Effector memory CD4-positive, alpha-beta T cell (primary cell): ENCODE results near the gene PTPRN2.
"Not testable (repeated sequence)": the region's sequence is repeated elsewhere in the genome, so short reads cannot be mapped to it uniquely, and the experiment has no call there.

Experiments used
- DNase-seq, 3 donors: peaks; one replicate each; pipeline ENCODE4 v3.0.0-alpha.2; 2020
- H3K27ac ChIP-seq: 2 replicates; pipeline ENCODE4 v1.7.0; 2013; ENCODE audit warnings: mild to moderate bottlenecking, low read length, moderate library complexity; ENCODE audit not compliant: insufficient read depth, poor library complexity, severe bottlenecking
- H3K27me3 ChIP-seq: replicated peaks from 2 replicates; pipeline ENCODE4 v1.7.0; 2013; ENCODE audit warnings: mild to moderate bottlenecking, low read length; ENCODE audit not compliant: insufficient read depth, control insufficient read depth, poor library complexity, severe bottlenecking
- H3K36me3 ChIP-seq: 2 replicates; pipeline ENCODE4 v1.7.0; 2013; ENCODE audit warnings: mild to moderate bottlenecking, low read length, moderate library complexity; ENCODE audit not compliant: control insufficient read depth, insufficient read depth
- H3K4me1 ChIP-seq: 2 replicates; pipeline ENCODE4 v1.7.0; 2013; ENCODE audit warnings: low read length, mild to moderate bottlenecking; ENCODE audit not compliant: control insufficient read depth, insufficient read depth, poor library complexity, severe bottlenecking
- H3K4me3 ChIP-seq: 2 replicates; pipeline ENCODE4 v1.7.0; 2013; ENCODE audit warnings: low read length, low read depth, mild to moderate bottlenecking; ENCODE audit not compliant: insufficient read depth, poor library complexity, severe bottlenecking
- H3K9me3 ChIP-seq: 2 replicates; pipeline ENCODE4 v1.7.0; 2013; ENCODE audit warnings: mild to moderate bottlenecking, low read length, moderate library complexity; ENCODE audit not compliant: control insufficient read depth

The PTPRN2 gene

GRCh38 chr7:157896774-157897555 is 690.7 kb downstream of the PTPRN2 start:
- no peak overlapping the region for H3K27ac ChIP-seq
- no peak for DNase-seq
- no peaks in the 10 kb centered on the region for H3K36me3 ChIP-seq
- no peaks in the 10 kb centered on the region for H3K9me3 ChIP-seq
- H3K27me3 ChIP-seq = no peaks in the 10 kb centered on the region
- H3K4me1 ChIP-seq = no peaks in the 10 kb centered on the region
- H3K4me3 ChIP-seq = no peak overlapping the region

- not testable (repeated sequence) for H3K27ac ChIP-seq, DNase-seq, H3K36me3 ChIP-seq, H3K4me1 ChIP-seq, H3K9me3 ChIP-seq, H3K27me3 ChIP-seq, H3K4me3 ChIP-seq
Measured at GRCh38 chr7:157896376-157896675, 691.3 kb downstream of the PTPRN2 start.

GRCh38 chr7:157895520-157896375 is 691.9 kb downstream of the PTPRN2 start:
- Histone ChIP-seq H3K27me3 (no peaks in the 10 kb centered on the region), H3K9me3 (no peaks in the 10 kb centered on the region)

DNA sequence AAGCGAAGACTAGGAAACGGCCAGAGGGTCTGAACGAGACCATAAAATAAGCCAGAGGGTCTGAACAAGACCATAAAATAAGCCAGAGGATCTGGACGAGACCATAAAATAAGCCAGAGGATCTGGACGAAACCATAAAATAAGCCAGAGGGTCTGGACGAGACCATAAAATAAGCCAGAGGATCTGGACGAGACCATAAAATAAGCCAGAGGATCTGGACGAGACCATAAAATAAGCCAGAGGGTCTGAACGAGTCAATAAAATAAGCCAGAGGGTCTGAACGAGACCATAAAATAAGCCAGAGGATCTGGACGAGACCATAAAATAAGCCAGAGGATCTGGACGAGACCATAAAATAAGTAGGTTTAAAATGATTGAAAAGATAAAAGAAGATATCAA is 692.5 kb downstream of the PTPRN2 start:
- not testable (repeated sequence) for H3K4me3 ChIP-seq, H3K36me3 ChIP-seq, H3K27ac ChIP-seq, H3K27me3 ChIP-seq, H3K4me1 ChIP-seq, DNase-seq, H3K9me3 ChIP-seq

More at GRCh38 chr7:157895520-157896375, 691.9 kb downstream of the PTPRN2 start:
- H3K4me1 ChIP-seq = no peaks in the 10 kb centered on the region
- no peaks in the 10 kb centered on the region for H3K36me3 ChIP-seq
- DNase-seq = no peak
- H3K27ac ChIP-seq = no peak overlapping the region
- no peak overlapping the region for H3K4me3 ChIP-seq

DNA sequence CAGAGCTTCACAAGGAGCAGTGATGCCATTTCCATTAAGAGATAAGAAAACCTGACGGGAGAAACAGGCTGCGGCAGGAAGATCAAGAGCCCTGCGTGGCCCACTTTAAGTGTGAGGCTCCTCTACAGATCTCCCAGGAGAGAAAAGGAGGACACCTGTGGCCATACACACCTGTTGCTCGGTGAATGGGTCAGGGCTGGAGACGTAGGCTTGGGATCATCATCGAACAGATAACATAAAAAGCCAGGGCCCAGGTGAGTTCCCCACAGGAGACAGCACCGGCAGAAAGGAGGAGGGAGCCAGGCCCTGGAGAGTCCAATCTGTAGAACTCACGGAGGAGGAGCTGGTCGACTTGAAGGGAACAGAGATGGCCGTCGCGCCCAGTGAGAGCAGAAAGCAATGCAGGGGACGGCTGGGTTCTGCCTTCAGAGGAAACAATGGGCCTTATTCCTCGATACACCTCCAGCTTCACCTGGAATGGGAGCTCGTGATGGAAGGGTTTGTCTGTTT is 694.0 kb downstream of the PTPRN2 start:
- no peak overlapping the region for H3K27ac ChIP-seq
- H3K4me3 ChIP-seq = no peak overlapping the region
- H3K4me1 ChIP-seq = no peaks in the 10 kb centered on the region
- no peaks in the 10 kb centered on the region for H3K27me3 ChIP-seq
- no peaks in the 10 kb centered on the region for H3K9me3 ChIP-seq
- no peak for DNase-seq
- H3K36me3 ChIP-seq = no peaks in the 10 kb centered on the region

DNA sequence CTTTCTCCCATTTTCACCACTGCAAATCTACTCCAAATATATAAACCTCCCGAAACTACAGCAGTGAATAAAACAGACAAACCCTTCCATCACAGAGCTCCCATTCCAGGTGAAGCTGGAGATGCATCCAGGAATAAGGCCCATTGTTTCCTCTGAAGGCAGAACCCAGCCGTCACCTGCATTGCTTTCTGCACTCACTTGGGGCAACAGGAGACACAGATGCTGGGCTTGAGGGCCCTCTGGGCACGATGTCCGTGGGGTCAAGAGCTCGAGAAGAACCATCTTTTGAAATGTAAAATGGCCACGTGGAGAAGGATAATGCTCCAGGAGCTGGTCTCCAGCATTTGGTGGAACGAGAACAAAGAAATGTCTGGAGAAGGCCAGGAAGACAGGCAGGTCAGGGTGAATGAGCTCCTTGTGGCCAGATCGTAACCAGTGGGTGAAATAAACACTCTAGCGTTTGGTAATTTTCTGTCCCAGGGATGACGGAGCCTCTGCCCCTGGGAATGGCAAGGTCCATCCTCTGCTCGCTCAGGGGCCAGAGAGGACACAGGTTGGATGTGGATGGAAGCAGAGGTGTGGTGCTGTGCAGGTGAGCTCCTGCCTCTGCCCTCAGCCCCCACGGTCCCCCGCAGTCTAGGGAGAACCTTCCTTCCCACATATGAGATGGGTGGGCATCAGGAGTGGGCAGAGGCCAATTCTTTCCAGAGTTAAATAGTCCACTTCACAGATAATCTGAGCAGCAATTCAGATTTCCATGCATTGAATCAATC is 694.7 kb downstream of the PTPRN2 start:
- Histone ChIP-seq H3K27ac (no peak overlapping the region), H3K9me3 (no peaks in the 10 kb centered on the region), H3K36me3 (no peaks in the 10 kb centered on the region), H3K27me3 (no peaks in the 10 kb centered on the region), H3K4me3 (no peak overlapping the region), H3K4me1 (no peaks in the 10 kb centered on the region)
- DNase-seq = no peak

DNA sequence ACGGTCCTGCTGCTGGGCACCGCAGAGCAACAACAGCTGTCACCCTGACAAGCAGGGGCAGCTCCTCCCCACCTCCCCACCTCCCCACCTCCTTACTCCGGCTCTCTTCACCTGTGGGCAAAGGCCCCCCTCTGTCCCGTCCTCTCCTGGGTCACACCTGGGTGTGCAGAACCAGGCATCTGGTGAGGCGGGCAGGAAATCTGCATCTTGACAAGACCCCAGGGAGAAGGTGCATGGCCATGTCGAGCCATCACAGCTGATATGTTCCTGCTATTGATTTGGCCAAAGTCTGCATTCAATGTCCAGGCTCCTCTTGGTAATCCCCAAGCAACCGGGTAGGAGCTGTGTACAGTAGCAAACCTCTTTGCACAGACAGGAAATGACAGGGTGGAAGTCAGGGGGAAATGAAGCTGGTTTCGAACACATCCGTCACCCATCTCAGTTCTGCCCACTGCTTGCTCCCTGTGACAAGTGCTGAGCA is 696.7 kb downstream of the PTPRN2 start:
- Histone ChIP-seq H3K27ac (no peak overlapping the region), H3K4me3 (no peak overlapping the region), H3K27me3 (no peaks in the 10 kb centered on the region), H3K36me3 (no peaks in the 10 kb centered on the region), H3K4me1 (no peaks in the 10 kb centered on the region), H3K9me3 (no peaks in the 10 kb centered on the region)
- no peak for DNase-seq

- H3K4me3 ChIP-seq = no peak overlapping the region
- no peaks in the 10 kb centered on the region for H3K9me3 ChIP-seq
- H3K4me1 ChIP-seq = no peaks in the 10 kb centered on the region
- H3K27ac ChIP-seq = no peak overlapping the region
- DNase-seq = no peak
- H3K36me3 ChIP-seq = no peaks in the 10 kb centered on the region
- H3K27me3 ChIP-seq = no peaks in the 10 kb centered on the region
Measured at GRCh38 chr7:157889480-157889879, 698.1 kb downstream of the PTPRN2 start.

DNA sequence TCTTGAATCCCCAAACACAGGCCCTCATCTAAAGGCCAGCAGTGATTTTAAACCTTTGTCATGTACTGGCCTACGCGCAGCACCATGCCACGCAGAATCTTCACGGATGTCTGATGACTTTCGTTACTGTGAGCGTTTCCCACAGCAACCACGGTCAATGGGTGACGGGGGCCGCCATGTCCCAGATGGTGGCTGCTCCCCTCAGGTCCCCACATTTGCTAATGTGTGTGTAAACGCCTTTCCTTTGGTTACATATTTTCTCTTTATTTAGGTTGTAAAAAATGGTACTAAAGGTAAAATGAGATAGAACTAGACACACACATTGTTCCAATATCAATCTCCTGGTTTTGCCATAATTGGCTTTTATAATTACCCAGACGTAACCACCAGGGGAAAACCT is 699.0 kb downstream of the PTPRN2 start:
- no peaks in the 10 kb centered on the region for H3K36me3 ChIP-seq
- no peak overlapping the region for H3K27ac ChIP-seq
- no peak overlapping the region for H3K4me3 ChIP-seq
- no peaks in the 10 kb centered on the region for H3K4me1 ChIP-seq
- DNase-seq = no peak
- H3K27me3 ChIP-seq = no peaks in the 10 kb centered on the region
- H3K9me3 ChIP-seq = no peaks in the 10 kb centered on the region
